ENCODE data around the gene ST3GAL4.

DNA sequence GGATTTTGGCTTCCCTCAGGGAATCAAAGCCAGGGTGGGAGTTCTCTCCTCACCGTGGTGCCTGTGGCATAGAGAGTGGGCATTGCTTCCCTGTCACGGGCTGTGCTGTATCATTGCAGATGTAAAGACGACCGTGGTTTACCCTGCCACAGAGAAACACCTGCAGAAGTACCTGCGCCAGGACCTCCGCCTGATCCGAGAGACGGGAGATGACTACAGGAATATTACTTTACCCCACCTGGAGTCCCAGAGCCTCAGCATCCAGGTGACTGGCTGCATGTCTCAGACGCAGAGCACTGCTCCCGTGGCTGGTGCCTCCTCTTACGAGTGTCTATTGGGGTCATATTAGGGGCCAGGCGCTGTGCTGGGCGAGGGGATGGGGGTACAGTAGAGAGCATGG is 24.2 kb upstream of the ST3GAL4 start:
- TF ChIP-seq, protein P1, sequence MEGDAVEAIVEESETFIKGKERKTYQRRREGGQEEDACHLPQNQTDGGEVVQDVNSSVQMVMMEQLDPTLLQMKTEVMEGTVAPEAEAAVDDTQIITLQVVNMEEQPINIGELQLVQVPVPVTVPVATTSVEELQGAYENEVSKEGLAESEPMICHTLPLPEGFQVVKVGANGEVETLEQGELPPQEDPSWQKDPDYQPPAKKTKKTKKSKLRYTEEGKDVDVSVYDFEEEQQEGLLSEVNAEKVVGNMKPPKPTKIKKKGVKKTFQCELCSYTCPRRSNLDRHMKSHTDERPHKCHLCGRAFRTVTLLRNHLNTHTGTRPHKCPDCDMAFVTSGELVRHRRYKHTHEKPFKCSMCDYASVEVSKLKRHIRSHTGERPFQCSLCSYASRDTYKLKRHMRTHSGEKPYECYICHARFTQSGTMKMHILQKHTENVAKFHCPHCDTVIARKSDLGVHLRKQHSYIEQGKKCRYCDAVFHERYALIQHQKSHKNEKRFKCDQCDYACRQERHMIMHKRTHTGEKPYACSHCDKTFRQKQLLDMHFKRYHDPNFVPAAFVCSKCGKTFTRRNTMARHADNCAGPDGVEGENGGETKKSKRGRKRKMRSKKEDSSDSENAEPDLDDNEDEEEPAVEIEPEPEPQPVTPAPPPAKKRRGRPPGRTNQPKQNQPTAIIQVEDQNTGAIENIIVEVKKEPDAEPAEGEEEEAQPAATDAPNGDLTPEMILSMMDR (IDR thresholded peaks at IDR 0.05; ENCODE audit: control extremely low read depth in 1 of 3, insufficient read depth in 1 of 3, low read depth in 1 of 3, low read length in 3 of 3): no peak
- no peak for TF ChIP-seq CREB1 (IDR thresholded peaks at IDR 0.05)
- TF ChIP-seq EZH2 (IDR thresholded peaks at IDR 0.05; ENCODE audit: low read depth, low read length, severe bottlenecking): no peak
- TF ChIP-seq E2F6 (IDR thresholded peaks at IDR 0.05): no peak
- no peak for TF ChIP-seq MAX (IDR thresholded peaks at IDR 0.05)
- no peak for TF ChIP-seq POLR2A (IDR thresholded peaks at IDR 0.05; ENCODE audit: control extremely low read depth in 1 of 2, low read depth in 2 of 2, low read length in 2 of 2)
